GM12878 (cell line): Measurements from ENCODE around the gene AFF1. TPM values are rescaled to one million over a fixed set of nuclear protein-coding genes. Genes with fewer than 3 reads are reported as not detected.
A peak's percentile ranks its signal among the peaks of the same experiment; 100 is the strongest.

Experiments
- BACH1 ChIP-seq: fragments of 450-650 bp; IDR thresholded peaks from 2 replicates; pipeline ENCODE4 v1.6.1; 2017; ENCODE audit warnings: mild to moderate bottlenecking, borderline replicate concordance
- CHD4 ChIP-seq: fragments of 200-600 bp; sonication (generic); IDR thresholded peaks from 2 replicates; pipeline ENCODE4 v1.6.1; 2016; ENCODE audit warnings: mild to moderate bottlenecking
- EP300 ChIP-seq, 2 experiments: fragments of 150-350 bp in 1 of 2; IDR thresholded peaks; 2 replicates each; pipeline ENCODE4 v1.6.1; 2011 to 2012; ENCODE audit warnings: low read depth in 2 of 2, low read length in 2 of 2, borderline replicate concordance in 1 of 2, improper control_type of control experiment in 1 of 2, inconsistent platforms in 1 of 2; ENCODE audit not compliant: control insufficient read depth in 1 of 2
- HCFC1 ChIP-seq: fragments of 150-350 bp; IDR thresholded peaks from 2 replicates; pipeline ENCODE4 v1.6.1; 2014; ENCODE audit warnings: low read length
- HDAC2 ChIP-seq: fragments of 200-600 bp; sonication (generic); IDR thresholded peaks from 2 replicates; pipeline ENCODE4 v1.6.1; 2017
- IKZF1 ChIP-seq: fragments of 450-650 bp; conservative IDR thresholded peaks from 2 replicates; pipeline ENCODE4 v1.6.1; 2017; ENCODE audit warnings: antibody characterized with exemption, mild to moderate bottlenecking
- IKZF2 ChIP-seq, 2 experiments: fragments of 450-650 bp; IDR thresholded peaks; 2 replicates each; pipeline ENCODE4 v1.6.1; 2017; ENCODE audit warnings: mild to moderate bottlenecking in 2 of 2, moderate library complexity in 2 of 2
- MEF2B ChIP-seq: fragments of 450-650 bp; IDR thresholded peaks from 2 replicates; pipeline ENCODE4 v1.6.1; 2018; ENCODE audit warnings: mild to moderate bottlenecking, moderate library complexity; ENCODE audit not compliant: partially characterized antibody, poor library complexity, severe bottlenecking
- MTA2 ChIP-seq: fragments of 450-650 bp; IDR thresholded peaks from 2 replicates; pipeline ENCODE4 v1.6.1; 2016; ENCODE audit warnings: low read depth, mild to moderate bottlenecking, moderate library complexity
- NBN ChIP-seq: fragments of 450-650 bp; IDR thresholded peaks from 2 replicates; pipeline ENCODE4 v1.6.1; 2016
- RBBP5 ChIP-seq: fragments of 200-600 bp; sonication (generic); conservative IDR thresholded peaks from 2 replicates; pipeline ENCODE4 v1.6.1; 2016
- RCOR1 ChIP-seq: conservative IDR thresholded peaks from 2 replicates; pipeline ENCODE4 v1.6.1; 2012; ENCODE audit warnings: low read depth, low read length, improper control_type of control experiment
- STAT1 ChIP-seq: fragments of 450-650 bp; conservative IDR thresholded peaks from 2 replicates; pipeline ENCODE4 v1.6.1; 2014; ENCODE audit warnings: antibody characterized with exemption, mild to moderate bottlenecking
- TAF1 ChIP-seq: IDR thresholded peaks from 2 replicates; pipeline ENCODE4 v1.6.1; 2011; ENCODE audit warnings: mild to moderate bottlenecking, low read depth, low read length, borderline replicate concordance
- TBL1XR1 ChIP-seq: IDR thresholded peaks from 2 replicates; pipeline ENCODE4 v1.6.1; 2012; ENCODE audit warnings: low read depth, low read length, improper control_type of control experiment
- TCF12 ChIP-seq: IDR thresholded peaks from 2 replicates; pipeline ENCODE4 v1.6.1; 2011; ENCODE audit warnings: low read depth, mild to moderate bottlenecking, low read length
- TCF3 ChIP-seq: IDR thresholded peaks from 2 replicates; pipeline ENCODE4 v1.6.1; 2012; ENCODE audit warnings: low read depth, mild to moderate bottlenecking, low read length, borderline replicate concordance; ENCODE audit not compliant: insufficient read depth
- ZNF24 ChIP-seq: fragments of 450-650 bp; IDR thresholded peaks from 2 replicates; pipeline ENCODE4 v1.6.1; 2017; ENCODE audit warnings: antibody characterized with exemption, mild to moderate bottlenecking
- polyA plus RNA-seq, 11 experiments: library from polyadenylated mRNA; depleted of rRNA in 4 of 11; unstranded in 6 of 11; stranded (reverse) in 5 of 11; fragments of >200 nt; fragmentation: Nextera tagmentation in 4 of 11; fragmentation: Illumina TruSeq in 1 of 11; extraction: Ambion mirVana in 4 of 11; extraction: Trizol in 1 of 11; gene quantifications; 1 replicate in 1 of 11; 2 replicates in 10 of 11; pipeline versions ENCODE4 v1.2.1 to v1.2.3, GENCODE V29; 2011 to 2016; ENCODE audit warnings: inconsistent platforms in 2 of 11, missing spikeins in 2 of 11, low read depth in 1 of 11
- total RNA-seq, 4 experiments: library from RNA; depleted of rRNA in 3 of 4; stranded (reverse); fragments of >200 nt in 3 of 4; fragmentation: Illumina TruSeq in 1 of 4; extraction: Trizol in 1 of 4; gene quantifications; 2 replicates each; pipeline versions ENCODE4 v1.2.1 to v1.2.3, GENCODE V29; 2013 to 2021
- TF ChIP-seq, protein P1 (sequence below): fragments of 450-650 bp; IDR thresholded peaks from 2 replicates; pipeline ENCODE4 v1.6.1; 2016; ENCODE audit warnings: mild to moderate bottlenecking
- TF ChIP-seq, protein P2 (sequence below): fragments of 450-650 bp; IDR thresholded peaks from 2 replicates; pipeline ENCODE4 v1.6.1; 2017; ENCODE audit warnings: low read depth, mild to moderate bottlenecking, moderate library complexity
- TF ChIP-seq, protein P3 (sequence below): fragments of 450-650 bp; IDR thresholded peaks from 2 replicates; pipeline ENCODE4 v1.6.1; 2016; ENCODE audit warnings: mild to moderate bottlenecking, moderate library complexity, borderline replicate concordance
- TF ChIP-seq, protein P4 (sequence below): IDR thresholded peaks from 2 replicates; pipeline ENCODE4 v1.6.1; 2012; ENCODE audit warnings: low read depth, low read length, improper control_type of control experiment

AFF1 gene
- total and polyA plus RNA-seq, 10 of the 15 experiments (the other 5 are each of a cell fraction or from before 2014, with no cell fraction given) = 3.5 to 56.1 (median 21.5) TPM

DNA sequence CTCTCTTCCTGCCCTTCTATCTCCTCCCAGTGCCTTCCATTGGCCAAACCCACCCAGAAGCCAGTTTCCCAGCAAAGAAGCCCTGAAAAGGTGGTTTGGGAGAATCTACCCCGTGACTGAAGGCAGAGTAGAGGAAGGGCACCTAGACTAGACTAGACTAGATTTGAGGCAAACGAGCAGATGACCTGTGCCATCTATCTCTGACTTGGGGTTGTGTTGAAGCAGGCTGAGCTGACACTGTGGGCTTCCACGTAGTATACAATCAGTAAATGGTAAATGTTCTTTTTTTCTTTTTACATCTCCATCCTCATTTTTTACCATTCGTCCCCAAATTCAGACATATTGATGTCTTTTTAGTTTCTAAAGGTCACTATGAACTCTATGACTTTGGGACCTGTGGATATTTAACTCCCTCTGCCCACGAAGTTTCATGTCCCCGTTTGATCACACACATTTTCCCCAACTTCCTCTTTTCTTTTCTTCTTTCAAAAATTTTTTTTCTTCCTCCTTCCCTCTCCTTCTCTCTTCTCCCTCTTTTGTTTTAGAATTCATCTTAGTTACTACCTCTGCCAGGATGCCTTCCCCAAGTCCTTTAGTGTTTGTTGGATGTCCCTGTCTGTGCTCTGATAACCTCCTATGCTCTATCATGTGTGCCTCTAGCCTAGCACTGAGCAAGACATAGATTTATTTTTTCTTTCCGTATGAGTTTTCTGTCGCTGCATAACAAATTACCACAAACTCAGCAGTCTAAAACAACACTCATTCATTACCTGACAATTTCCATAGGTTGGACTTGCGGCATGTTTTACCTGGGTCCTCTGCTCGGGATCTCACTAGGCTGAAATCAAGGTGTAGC lies 6.2 kb upstream of the AFF1 start (continued):
- TF ChIP-seq BACH1 (no peak), TAF1 (no peak), HDAC2 (no peak), MTA2 (peak; percentile 62), EP300 (IDR thresholded peaks at IDR 0.05; ENCODE audit: borderline replicate concordance in 1 of 2, control insufficient read depth in 1 of 2, low read depth in 2 of 2, low read length in 2 of 2) (no peak), RBBP5 (no peak), IKZF2 (IDR thresholded peaks at IDR 0.05) (peak; percentile 56 to 60; a peak in 2 of 4 replicates), IKZF1 (peak; percentile 47; the same call in 1 of the 2 replicates), TBL1XR1 (no peak), MEF2B (no peak), TCF12 (no peak), STAT1 (no peak), ZNF24 (no peak), TCF3 (no peak), NBN (0 out of 2 replicates have a peak, but pooled peaks have one; percentile 40), CHD4 (no peak), RCOR1 (no peak), HCFC1 (no peak)
- TF ChIP-seq, protein P1, sequence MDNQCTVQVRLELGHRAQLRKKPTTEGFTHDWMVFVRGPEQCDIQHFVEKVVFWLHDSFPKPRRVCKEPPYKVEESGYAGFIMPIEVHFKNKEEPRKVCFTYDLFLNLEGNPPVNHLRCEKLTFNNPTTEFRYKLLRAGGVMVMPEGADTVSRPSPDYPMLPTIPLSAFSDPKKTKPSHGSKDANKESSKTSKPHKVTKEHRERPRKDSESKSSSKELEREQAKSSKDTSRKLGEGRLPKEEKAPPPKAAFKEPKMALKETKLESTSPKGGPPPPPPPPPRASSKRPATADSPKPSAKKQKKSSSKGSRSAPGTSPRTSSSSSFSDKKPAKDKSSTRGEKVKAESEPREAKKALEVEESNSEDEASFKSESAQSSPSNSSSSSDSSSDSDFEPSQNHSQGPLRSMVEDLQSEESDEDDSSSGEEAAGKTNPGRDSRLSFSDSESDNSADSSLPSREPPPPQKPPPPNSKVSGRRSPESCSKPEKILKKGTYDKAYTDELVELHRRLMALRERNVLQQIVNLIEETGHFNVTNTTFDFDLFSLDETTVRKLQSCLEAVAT = no peak
- TF ChIP-seq, protein P2, sequence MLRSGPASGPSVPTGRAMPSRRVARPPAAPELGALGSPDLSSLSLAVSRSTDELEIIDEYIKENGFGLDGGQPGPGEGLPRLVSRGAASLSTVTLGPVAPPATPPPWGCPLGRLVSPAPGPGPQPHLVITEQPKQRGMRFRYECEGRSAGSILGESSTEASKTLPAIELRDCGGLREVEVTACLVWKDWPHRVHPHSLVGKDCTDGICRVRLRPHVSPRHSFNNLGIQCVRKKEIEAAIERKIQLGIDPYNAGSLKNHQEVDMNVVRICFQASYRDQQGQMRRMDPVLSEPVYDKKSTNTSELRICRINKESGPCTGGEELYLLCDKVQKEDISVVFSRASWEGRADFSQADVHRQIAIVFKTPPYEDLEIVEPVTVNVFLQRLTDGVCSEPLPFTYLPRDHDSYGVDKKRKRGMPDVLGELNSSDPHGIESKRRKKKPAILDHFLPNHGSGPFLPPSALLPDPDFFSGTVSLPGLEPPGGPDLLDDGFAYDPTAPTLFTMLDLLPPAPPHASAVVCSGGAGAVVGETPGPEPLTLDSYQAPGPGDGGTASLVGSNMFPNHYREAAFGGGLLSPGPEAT = peak; percentile 52; the same call in 1 of the 2 replicates
- TF ChIP-seq, protein P3, sequence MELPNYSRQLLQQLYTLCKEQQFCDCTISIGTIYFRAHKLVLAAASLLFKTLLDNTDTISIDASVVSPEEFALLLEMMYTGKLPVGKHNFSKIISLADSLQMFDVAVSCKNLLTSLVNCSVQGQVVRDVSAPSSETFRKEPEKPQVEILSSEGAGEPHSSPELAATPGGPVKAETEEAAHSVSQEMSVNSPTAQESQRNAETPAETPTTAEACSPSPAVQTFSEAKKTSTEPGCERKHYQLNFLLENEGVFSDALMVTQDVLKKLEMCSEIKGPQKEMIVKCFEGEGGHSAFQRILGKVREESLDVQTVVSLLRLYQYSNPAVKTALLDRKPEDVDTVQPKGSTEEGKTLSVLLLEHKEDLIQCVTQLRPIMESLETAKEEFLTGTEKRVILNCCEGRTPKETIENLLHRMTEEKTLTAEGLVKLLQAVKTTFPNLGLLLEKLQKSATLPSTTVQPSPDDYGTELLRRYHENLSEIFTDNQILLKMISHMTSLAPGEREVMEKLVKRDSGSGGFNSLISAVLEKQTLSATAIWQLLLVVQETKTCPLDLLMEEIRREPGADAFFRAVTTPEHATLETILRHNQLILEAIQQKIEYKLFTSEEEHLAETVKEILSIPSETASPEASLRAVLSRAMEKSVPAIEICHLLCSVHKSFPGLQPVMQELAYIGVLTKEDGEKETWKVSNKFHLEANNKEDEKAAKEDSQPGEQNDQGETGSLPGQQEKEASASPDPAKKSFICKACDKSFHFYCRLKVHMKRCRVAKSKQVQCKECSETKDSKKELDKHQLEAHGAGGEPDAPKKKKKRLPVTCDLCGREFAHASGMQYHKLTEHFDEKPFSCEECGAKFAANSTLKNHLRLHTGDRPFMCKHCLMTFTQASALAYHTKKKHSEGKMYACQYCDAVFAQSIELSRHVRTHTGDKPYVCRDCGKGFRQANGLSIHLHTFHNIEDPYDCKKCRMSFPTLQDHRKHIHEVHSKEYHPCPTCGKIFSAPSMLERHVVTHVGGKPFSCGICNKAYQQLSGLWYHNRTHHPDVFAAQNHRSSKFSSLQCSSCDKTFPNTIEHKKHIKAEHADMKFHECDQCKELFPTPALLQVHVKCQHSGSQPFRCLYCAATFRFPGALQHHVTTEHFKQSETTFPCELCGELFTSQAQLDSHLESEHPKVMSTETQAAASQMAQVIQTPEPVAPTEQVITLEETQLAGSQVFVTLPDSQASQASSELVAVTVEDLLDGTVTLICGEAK = no peak
- TF ChIP-seq, protein P4, sequence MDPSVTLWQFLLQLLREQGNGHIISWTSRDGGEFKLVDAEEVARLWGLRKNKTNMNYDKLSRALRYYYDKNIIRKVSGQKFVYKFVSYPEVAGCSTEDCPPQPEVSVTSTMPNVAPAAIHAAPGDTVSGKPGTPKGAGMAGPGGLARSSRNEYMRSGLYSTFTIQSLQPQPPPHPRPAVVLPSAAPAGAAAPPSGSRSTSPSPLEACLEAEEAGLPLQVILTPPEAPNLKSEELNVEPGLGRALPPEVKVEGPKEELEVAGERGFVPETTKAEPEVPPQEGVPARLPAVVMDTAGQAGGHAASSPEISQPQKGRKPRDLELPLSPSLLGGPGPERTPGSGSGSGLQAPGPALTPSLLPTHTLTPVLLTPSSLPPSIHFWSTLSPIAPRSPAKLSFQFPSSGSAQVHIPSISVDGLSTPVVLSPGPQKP = no peak
